GM23338 (cell line): Measurements from ENCODE around the gene ZFR2.

Experiments
- EZH2 ChIP-seq: fragments of 200-600 bp; sonication (generic); IDR thresholded peaks from one replicate; pipeline ENCODE4 v1.8.0; 2017; ENCODE audit warnings: antibody characterized with exemption, mild to moderate bottlenecking, low read depth; ENCODE audit not compliant: unreplicated experiment
- POLR2AphosphoS5 ChIP-seq: IDR thresholded peaks from 2 replicates; pipeline ENCODE4 v1.6.1; 2016; ENCODE audit warnings: antibody characterized with exemption, low read depth
- TF ChIP-seq, protein P1 (sequence below), 2 experiments: fragments of 200-600 bp in 1 of 2; sonication (generic) in 1 of 2; conservative IDR thresholded peaks; 2 replicates each; pipeline versions ENCODE4 v1.5.1 to v1.6.1; 2016 to 2017; ENCODE audit warnings: antibody characterized with exemption in 2 of 2, low read depth in 2 of 2, mild to moderate bottlenecking in 2 of 2, moderate library complexity in 1 of 2

- TF ChIP-seq, protein P1, sequence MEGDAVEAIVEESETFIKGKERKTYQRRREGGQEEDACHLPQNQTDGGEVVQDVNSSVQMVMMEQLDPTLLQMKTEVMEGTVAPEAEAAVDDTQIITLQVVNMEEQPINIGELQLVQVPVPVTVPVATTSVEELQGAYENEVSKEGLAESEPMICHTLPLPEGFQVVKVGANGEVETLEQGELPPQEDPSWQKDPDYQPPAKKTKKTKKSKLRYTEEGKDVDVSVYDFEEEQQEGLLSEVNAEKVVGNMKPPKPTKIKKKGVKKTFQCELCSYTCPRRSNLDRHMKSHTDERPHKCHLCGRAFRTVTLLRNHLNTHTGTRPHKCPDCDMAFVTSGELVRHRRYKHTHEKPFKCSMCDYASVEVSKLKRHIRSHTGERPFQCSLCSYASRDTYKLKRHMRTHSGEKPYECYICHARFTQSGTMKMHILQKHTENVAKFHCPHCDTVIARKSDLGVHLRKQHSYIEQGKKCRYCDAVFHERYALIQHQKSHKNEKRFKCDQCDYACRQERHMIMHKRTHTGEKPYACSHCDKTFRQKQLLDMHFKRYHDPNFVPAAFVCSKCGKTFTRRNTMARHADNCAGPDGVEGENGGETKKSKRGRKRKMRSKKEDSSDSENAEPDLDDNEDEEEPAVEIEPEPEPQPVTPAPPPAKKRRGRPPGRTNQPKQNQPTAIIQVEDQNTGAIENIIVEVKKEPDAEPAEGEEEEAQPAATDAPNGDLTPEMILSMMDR (conservative IDR thresholded peaks at IDR 0.05; ENCODE audit: low read depth in 2 of 2), result no peak
- TF ChIP-seq EZH2, result no peak
- TF ChIP-seq POLR2AphosphoS5, result no peak
Observed at GRCh38 chr19:3766520-3766919, 102.3 kb downstream of the ZFR2 start.
